NCI-H2107 treated with DMSO at 0.1 percent for 48 hours (cell line): ENCODE data around the gene LRTM2.

Source experiments
- DNase-seq: peaks from one replicate; lab custom pipeline; 2025; ENCODE audit not compliant: unreplicated experiment; lab: John Stamatoyannopoulos, UW

Gene LRTM2

DNA sequence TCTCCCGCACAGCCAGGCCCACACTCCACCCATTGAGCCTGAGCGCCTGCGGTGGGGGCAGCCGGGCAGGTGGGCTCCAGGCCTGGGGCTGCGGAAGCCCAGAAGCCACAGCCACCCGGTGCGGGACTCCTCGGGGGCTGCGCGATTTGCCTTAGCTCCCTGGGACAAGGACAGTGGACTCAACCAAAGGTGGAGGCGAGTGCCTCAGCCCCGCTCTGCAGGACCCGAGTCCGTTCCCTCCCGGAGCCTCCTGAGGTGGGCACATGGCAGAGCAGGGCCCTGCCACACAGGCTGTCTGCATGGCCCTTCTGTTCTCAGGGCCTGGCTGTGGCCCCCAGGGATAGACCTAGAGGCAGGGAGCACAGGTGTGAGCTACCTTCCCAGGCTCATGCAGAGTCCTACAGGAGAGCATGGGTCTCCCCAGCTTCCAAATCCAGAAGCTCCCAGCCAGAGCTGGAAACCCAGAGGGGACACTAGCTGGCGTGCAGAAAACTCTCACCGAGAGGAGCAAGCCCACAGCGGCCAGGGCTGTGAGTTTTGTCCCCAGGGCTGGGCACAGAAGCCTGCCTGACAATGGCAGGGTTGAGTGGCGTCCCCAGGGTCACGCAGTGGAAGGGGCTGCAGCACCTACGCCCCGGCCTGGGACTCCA, 22.2 kb upstream of the LRTM2 start:
- no peak for DNase-seq

DNA sequence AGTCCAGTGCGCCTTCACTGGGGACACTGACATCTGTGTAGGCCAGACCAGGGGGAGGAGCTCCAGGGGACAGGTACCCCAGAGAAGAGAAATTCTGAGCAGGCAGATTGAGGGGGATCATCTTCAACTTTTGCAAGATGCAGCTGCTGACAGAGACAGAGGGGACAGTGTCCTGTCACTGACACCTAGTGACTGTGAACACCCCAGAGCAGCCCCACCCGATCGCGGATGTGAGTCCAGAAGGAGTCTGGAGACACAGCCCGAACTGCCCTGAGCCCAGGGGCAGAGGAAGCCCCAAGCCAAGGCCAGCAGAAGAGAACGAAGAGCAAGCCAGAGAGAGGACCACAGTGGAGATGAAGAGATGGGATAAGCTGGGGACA, 21.7 kb upstream of the LRTM2 start:
- no peak for DNase-seq

DNA sequence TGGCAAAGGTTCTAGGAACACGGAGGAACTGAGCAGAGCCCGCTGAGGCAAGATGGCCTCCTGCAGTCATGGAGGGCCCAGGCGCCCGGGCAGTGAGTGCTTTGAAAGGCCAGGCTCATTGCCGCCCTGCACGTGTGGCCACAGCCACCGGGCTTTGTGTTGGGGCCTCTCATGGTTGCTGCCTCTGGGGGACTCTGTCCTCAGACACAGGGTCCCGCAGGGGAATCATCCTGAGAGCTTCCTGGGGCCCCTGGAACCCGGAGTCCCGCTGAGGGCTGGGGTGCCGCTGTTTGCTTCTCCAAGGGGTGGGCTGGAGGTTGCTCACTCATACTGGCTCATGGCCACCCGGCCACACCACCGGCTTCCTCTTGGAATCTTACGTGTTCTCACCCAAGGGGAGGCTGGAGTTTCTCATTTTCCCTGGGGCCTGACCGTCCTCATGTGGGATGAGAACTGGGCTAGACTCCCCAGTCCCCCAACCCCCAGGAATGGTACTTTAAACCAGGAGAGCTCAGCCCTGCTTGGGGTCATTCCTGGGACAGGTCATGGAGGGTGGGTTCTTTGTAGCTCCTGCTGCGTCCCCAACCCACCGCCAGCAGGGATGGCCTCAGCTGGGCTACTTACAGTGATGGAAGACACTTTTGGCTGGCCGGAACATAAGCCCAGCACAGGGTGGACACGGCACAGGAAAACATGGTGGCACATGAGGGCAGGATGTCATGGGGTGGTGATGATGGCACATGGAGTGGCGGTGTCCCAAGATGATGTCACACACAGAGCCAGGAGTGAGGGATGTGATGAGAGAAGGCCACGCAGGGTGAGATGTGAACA, 21.1 kb upstream of the LRTM2 start:
- DNase-seq = no peak

DNA sequence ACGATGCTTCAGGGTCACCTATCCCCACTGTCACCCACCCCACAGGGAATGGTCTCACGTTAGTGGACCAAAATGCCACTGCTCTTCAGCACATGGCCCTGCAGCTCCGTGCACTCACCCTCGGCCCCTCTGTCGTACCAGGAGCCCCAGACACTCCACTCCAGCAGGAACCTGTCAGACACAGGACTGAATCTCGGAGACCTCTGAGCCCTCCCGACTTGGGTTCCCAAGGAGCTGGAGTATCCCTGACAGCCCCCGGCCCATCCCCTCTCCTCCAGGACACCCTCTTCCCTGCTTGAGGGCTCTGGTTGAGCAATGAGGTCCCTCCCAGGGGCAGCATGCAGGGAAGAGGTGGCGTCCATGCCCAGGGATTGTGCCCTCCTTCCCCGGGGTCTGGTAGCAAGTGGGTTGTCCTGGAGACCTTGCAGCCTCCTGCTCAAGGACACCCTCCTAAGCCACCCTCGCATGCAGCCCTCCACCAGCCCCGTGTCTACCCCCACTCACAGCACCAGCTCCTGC, 20.4 kb upstream of the LRTM2 start:
- DNase-seq = no peak

DNA sequence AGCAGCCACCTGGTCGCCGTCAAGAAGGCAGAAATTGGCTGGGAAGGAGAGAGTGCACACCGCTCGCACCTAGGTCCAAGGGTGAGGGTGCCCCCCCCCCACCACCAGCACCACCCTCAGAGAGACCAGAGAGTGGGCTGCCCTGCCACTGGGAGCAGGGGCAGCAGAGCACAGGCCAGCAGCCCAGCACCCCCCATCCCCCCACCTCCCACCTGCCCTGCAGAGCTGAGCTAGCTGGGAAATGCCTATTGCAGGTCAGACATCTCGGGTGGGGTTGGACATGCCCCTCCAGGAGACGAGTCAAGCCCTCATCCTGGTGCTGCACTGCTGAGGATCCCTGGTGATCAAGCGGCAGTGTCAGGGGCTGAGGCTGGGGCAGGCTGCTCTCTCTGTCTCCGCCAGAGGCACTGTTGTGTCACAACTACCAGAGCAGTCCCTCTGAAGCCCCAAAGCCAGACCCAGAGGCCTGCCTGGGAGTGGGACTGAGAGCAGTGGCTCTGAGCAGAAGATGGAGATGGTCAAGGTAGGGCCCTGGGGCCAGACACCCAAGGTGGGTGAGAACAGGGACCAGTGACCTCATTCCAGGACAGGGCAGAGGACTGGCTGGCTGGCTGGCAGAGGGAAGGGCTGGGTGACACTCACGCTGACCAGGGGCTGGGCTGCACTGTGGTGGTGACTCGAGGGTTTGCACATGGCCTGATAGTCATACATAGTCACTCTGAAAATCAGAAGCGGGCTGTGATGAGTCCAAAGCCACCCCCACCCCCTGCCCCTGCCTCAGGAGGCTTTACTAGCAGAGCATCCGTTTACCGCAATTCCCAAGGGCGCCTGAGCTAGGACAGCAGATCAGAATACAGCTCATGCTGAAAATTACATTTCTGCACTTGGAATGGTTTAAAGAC, 19.7 kb upstream of the LRTM2 start:
- DNase-seq = peak; percentile 12

DNA sequence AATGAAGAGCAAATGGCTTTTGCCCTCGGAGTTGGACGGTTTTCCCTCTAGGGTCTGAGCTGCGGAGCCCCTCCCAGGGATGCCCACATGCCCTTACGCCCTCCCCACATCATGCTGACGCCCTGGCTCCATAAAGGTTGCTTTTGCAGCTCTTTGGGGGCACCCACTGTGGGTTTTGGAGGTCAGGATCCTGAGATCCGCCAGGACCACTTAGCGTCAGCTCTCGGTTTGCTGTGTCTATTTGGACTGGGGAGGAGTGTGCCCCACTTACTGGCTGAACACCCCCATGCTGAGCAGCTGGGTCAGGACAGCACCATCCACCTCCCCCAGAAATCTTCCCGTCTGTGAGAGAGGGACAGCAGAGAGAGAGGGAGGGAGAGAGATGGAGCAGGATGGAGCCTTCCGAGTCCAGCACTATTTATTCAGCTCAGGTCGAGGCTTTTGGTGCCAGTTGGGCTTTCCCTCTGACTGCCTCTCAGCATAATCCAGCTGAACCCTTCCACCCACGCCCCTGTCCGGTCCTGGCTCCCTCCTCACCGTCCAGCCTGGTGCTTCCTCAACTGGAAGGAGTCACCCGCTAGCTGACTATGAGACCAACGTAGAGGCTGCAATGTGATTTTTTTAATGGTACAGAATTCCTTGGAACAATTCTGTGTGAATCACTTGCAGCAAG, 18.9 kb upstream of the LRTM2 start:
- DNase-seq = no peak

DNA sequence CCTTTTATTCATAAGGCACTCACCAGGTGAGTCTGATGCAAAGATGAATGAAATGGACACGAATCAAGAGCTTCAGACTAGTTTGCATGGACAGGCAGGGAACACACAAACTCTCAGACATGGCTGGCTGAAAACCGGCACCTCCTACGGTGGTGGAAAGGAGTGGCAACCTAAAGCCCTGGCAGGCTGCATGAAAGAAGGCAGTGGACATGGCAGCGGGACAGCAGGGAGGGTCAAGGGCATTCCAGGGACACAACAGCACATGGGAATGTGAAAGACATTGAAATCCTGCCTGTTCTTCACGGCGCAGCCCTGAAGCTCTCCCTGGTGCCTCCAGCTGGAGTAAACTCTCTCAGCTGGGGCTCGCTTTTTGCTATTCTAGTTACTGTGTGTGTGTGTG, 16.6 kb upstream of the LRTM2 start:
- DNase-seq = no peak

DNA sequence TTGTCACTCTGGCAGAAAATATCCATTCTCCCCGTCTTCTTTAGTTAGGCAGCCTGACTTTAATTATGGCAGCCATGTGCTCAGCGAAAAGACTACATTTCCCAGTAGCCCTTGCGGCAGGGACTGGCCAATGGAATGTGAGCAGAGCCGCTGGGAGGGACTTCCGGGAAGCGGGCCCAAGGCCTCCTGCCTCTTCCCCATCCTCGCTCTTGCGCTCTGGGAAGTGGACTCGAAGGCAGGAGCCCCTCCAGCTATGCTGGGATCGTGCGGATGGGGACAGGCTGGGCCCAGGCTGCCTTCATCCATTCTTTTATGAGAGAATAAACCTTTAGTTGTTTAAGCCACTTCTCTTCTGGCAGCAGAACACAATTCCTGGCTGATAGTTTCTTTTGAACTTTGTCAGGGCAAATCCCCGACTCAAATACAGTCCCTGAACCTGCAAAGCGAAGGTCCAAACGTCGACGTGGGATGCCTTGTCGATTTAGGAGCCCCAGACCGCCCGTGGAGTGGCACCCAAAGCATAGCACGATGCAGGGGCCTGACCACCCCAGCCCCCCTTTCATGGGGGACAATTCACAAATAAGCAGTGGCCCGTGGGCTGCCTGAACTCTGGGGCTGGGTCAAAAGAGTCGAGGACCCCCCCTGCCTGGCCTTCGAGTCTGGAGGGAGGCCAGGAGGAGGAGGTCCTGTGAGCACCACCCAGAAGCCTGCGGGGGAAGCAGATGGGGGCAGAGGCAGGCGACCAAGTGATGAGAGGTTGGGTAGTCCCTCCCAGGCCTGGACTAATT, 15.6 kb upstream of the LRTM2 start:
- no peak for DNase-seq

DNA sequence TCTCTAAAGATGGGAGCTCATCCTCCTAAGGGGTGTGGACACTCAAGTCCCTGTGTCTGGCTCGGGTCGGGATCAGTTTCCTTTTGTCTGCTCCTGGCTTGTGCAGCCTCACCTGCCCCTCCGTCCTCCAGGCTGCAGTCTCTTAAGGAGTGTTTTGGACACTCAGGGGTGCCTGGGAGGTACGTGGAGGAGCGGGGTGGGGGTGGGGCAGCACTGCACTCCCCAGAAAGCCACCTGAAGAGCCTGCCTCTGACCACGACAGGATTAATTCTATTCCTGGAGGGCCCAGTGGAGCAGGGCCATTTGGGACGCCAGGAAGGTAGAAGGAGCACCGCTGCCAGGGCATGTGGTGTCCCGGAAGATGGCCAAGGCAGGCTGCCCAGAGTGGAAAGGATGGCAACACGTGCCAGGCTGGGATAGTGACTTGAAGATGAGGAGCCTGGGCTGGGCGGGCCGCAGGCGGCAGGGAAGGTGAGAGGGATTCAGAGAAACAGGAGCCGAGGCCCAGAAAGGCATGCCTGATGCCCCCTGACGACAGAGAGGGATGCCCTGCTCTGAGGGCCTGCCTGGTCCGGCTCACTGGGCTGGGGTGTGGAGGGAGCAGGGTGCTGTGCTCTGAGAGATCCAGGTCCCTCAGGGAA, 14.8 kb upstream of the LRTM2 start:
- DNase-seq = no peak

DNA sequence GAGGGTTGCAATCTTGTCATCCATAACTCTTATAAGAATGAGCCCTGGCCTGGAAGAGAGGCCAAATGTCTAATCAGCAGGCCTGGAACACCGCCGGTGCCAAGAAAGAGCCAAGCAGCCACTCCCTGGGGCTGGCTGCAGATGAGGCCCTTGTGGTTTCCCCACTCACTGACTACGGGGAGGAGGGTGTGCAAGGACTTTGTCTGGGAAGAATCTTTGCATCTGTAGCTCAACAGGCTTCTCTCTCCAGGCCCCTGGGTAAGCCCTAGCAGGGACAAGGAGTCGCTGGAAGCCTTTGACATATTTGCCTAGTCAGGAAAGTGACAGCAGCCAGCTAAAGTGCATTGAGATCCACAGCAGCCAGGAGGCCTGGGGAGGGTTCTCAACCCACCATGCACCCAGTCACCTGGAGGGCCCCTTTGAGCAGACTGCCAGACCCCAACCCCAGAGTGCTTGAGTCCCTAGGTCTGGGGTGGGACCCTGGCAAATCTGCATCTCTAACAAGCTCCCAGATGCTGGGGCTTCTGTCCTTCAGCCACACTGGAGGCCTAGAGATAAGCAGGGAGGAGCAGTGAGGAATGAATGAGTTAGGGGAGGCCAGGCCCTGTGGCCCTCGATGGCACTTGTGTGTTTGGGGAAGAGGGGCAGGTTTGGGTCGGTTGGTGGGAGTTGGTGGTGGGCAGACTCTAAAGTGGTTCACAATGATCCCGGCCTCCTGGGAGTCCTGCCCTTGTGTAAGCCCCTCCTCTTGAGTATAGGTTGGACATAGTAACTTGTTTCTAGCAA, 13.9 kb upstream of the LRTM2 start:
- no peak for DNase-seq

DNA sequence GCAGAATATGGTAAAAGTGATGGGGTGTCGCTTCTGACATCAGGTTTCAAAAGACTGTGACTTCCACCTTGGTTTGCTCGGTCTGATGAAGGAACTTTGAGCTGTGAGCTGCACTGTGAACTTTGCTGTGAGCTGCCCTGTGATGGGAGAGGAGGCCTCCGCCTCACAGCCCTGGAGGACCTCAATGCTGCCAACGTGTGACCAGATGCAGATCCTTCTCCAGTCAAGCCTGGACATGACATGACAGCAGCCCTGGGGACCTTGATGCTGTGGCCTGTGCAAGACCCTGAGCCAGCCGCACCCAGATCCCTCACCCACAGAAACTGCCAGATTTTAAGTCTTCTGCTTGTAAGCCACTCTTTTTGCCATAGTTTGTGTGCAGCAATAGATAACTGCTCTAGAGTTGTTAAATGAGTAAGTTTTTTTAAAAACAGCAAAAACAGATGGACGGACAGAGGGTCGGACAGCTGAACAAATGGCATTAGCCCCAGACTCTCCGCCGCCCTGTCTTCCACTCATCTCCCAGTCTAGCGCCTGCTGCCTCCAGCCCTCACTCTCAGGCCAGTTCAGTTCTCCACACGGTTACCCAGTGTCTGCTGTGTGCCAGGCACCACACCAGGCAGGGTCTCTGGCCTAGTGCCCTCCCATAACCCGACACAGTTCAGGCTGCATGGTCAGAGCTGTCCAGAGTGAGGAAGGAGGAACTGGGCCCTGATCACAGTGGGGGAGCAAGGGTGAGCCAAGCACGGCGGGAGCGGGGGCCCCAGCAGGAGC, 13.1 kb upstream of the LRTM2 start:
- DNase-seq = no peak

DNA sequence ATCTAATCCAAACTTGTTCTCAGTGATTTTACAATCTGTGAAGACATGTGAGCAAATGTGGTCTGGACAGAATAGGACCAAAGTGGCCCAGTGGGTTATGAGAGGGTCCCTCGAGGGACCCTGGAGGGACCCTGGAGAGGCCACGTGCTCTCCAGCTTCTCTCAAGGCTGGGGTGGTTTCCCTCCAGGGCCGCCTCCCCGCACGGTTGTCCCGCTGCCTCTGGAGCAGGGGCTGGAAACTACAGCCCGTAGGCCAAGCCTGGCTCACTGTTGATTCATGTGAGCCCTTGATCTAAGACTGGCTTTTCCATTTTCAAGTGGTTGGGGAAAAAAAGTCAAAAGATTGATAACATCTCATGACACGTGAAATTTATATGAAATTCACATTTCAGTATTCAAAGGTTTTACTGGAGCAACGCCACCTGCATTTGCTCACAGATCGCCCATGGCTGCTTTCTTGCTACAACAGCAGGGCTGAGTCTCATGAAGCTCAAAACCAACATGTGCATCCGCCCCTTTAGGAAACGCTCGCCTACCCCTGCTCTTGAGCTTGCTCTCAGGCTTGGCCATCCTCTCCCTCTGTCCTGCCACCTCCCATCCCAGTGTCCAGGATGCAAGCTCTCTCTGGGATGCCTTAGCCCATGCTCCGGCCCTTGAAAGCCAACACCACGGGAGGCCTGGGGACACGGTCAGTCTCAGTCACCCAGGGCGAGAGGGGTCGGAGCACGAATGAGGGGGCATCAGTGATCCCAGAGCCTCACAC, 12.1 kb upstream of the LRTM2 start:
- DNase-seq = no peak

DNA sequence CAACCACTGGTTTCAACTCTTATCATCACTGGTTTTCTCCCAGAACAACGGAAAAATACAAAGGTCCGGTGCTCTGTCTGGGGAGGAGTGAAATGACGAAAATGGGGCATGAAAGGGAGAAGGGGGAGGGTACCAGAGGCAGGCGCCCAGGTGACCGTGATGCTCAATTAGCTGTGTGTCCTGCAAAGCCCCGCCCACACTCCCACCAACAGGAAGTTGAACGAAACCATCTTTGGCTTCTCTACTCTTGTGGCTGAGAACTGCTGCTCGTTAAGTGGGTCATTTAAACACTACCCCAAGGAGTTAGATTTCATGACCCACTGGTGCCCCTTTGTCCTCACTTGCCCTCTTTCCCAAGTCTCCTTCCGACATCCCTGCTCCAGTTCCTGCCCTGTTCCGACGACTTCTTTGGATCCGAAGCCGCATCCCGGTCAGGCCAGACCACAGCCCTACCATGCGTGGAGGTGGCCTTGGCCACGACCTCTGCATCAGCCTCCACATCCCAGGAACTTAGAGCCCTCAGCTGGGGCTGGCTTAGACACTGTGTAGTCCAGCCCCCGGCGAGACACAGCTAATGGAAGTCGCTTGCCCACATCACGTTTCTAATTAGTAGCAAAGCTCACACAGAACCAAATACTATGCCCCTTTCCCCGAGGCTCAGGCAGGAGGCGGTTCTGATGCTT, 11.4 kb upstream of the LRTM2 start:
- DNase-seq = no peak

DNA sequence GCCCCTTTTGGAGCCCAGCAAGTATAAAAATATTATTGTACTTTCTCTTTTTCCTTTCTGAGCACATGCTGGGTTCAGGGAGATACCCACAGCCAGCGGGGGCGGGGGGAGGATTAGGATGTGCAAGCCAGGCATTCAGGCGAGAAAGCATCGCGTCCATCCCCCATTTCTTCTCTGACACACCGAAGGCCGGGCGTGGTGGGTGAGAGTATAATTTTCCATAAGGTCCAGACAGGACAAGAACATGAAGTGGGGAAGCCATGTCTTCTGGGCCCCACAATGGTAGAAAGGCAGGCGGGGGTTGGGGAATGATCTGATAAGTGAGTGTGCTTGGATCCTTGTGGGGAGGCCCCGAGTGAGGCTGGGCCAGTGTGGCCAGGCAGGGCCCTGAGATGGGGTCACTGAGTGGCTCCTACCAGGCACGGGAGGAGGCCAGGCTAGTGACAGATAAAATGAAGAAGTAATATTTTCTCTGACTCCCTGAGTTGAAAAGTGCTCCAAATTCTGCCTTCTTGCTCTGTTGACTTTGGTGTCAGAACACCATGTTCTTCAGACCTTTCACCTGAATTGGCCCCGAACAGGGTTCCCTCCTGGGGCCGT, 10.7 kb upstream of the LRTM2 start:
- no peak for DNase-seq

DNA sequence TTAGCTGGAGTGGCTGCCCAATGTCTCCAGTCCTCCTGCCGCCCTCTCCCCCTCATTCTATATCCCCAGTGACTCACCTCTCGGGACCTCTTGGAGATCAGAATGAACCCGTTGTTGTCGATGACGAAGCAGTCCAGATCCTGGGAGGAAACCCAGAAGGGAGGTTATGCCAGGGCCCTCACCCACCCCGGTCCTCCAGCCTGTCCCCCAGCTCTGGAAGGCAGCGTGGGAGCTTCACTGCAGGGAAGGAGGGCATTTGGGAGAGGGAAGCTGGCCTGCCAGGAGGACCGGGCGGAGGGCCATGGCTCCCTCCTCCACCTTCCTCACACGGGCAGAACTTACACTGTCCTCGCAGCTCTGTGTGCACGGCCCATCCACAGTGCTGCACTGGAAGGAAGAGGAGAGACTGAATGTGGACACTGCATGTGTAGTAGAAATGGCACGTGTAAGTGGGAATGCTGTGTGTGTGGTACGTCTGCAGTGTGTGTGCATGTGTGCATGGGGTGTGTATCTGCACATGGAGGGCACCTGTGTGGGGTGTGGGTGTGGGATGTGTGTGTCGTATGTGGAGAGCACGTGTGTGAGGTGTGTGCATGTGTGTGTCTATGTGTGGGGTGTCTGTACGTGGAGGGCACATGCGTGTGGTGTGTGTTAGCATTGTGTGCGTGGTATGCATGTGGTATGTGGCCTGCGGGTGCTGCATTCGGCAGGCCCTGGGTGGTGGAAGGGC, 10.0 kb upstream of the LRTM2 start:
- no peak for DNase-seq

DNA sequence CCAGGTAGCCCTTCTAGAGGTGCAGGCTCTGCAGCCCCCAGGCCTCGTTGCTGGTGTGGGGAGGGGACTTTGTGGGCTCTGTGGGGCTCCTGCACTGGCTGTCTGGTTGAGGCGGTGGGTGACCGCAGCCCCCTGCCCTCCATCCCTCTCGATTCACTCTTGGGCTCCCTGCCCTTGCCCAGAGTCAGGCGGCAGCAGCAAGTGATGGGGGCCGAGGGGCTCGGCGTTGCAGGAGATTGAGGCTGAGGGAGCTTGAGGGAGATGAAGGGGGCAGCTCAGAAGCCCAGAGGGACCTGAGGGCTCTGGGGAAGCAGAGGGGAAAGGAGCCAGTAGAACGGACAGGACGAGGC, 9.5 kb upstream of the LRTM2 start:
- DNase-seq = no peak
